ENCODE data around the gene NUDT8. TPM values are rescaled to one million over a fixed set of nuclear protein-coding genes. Genes with fewer than 3 reads are reported as not detected.

NUDT8 gene
- total and polyA plus RNA-seq, 9 of the 15 experiments (the other 6 are each of a cell fraction or from before 2014, with no cell fraction given), result 0.23 to 27.8 (median 5.0) TPM

DNA sequence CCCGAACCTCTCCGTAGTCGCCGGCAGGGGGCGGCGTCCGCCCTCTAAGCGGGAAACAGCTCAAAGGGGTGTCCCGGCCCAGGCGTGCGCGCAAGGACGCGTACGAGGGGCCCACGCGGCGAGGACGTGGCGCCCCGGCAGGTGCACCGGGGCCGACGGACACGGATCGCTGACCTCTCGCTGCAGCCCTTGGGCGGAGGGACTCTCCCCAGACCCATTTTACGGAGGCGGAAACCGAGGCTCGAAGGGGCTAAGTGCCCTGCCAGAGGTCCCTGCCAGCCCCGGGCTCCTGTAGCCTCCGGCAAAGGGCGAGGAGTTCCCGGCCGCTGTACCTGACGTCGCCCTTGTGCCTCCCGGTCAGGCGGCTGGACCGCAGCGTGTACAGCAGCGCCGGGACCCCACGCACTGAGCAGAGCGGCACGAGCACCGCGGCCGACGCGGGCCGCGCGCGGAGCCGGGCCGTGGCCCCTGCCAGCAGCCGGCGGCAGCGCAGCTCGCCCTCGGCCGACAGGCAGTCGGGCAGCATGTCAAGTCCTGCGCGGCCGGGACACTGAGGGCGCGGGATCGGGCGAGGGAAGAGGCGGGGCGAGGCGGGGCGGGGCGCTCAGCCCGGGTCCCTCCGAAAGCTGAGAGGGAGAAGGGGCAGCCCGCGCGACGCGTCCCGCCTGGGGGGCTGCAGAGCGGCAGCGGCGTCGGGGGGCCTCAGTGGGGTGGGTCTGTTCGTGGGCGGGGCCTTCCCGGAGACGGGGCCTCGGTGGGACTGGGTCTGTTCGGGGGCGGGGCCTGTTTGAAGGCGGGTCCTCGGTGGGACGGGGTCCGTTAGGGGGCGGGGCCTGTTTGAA is at the start of gene NUDT8 (continued):
- TF ChIP-seq, protein P1, sequence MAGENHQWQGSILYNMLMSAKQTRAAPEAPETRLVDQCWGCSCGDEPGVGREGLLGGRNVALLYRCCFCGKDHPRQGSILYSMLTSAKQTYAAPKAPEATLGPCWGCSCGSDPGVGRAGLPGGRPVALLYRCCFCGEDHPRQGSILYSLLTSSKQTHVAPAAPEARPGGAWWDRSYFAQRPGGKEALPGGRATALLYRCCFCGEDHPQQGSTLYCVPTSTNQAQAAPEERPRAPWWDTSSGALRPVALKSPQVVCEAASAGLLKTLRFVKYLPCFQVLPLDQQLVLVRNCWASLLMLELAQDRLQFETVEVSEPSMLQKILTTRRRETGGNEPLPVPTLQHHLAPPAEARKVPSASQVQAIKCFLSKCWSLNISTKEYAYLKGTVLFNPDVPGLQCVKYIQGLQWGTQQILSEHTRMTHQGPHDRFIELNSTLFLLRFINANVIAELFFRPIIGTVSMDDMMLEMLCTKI (IDR thresholded peaks at IDR 0.05; ENCODE audit: partially characterized antibody), result no peak
- no peak for TF ChIP-seq ATF1 (CRISPR knock-in tag; IDR thresholded peaks at IDR 0.05)
- peak; percentile 82 for TF ChIP-seq ATF1 (tag; IDR thresholded peaks at IDR 0.05)
- TF ChIP-seq, protein P2, sequence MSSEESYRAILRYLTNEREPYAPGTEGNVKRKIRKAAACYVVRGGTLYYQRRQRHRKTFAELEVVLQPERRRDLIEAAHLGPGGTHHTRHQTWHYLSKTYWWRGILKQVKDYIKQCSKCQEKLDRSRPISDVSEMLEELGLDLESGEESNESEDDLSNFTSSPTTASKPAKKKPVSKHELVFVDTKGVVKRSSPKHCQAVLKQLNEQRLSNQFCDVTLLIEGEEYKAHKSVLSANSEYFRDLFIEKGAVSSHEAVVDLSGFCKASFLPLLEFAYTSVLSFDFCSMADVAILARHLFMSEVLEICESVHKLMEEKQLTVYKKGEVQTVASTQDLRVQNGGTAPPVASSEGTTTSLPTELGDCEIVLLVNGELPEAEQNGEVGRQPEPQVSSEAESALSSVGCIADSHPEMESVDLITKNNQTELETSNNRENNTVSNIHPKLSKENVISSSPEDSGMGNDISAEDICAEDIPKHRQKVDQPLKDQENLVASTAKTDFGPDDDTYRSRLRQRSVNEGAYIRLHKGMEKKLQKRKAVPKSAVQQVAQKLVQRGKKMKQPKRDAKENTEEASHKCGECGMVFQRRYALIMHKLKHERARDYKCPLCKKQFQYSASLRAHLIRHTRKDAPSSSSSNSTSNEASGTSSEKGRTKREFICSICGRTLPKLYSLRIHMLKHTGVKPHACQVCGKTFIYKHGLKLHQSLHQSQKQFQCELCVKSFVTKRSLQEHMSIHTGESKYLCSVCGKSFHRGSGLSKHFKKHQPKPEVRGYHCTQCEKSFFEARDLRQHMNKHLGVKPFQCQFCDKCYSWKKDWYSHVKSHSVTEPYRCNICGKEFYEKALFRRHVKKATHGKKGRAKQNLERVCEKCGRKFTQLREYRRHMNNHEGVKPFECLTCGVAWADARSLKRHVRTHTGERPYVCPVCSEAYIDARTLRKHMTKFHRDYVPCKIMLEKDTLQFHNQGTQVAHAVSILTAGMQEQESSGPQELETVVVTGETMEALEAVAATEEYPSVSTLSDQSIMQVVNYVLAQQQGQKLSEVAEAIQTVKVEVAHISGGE (CRISPR knock-in tag; IDR thresholded peaks at IDR 0.05), result no peak
- TF ChIP-seq, protein P3, sequence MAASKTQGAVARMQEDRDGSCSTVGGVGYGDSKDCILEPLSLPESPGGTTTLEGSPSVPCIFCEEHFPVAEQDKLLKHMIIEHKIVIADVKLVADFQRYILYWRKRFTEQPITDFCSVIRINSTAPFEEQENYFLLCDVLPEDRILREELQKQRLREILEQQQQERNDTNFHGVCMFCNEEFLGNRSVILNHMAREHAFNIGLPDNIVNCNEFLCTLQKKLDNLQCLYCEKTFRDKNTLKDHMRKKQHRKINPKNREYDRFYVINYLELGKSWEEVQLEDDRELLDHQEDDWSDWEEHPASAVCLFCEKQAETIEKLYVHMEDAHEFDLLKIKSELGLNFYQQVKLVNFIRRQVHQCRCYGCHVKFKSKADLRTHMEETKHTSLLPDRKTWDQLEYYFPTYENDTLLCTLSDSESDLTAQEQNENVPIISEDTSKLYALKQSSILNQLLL (CRISPR knock-in tag; IDR thresholded peaks at IDR 0.05; ENCODE audit: borderline replicate concordance), result no peak
- TF ChIP-seq, protein P4, sequence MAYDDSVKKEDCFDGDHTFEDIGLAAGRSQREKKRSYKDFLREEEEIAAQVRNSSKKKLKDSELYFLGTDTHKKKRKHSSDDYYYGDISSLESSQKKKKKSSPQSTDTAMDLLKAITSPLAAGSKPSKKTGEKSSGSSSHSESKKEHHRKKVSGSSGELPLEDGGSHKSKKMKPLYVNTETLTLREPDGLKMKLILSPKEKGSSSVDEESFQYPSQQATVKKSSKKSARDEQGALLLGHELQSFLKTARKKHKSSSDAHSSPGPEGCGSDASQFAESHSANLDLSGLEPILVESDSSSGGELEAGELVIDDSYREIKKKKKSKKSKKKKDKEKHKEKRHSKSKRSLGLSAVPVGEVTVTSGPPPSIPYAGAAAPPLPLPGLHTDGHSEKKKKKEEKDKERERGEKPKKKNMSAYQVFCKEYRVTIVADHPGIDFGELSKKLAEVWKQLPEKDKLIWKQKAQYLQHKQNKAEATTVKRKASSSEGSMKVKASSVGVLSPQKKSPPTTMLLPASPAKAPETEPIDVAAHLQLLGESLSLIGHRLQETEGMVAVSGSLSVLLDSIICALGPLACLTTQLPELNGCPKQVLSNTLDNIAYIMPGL (CRISPR knock-in tag; IDR thresholded peaks at IDR 0.05), result peak; percentile 88; the same call in 1 of the 2 replicates
- TF ChIP-seq, protein P5, sequence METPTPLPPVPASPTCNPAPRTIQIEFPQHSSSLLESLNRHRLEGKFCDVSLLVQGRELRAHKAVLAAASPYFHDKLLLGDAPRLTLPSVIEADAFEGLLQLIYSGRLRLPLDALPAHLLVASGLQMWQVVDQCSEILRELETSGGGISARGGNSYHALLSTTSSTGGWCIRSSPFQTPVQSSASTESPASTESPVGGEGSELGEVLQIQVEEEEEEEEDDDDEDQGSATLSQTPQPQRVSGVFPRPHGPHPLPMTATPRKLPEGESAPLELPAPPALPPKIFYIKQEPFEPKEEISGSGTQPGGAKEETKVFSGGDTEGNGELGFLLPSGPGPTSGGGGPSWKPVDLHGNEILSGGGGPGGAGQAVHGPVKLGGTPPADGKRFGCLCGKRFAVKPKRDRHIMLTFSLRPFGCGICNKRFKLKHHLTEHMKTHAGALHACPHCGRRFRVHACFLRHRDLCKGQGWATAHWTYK (CRISPR knock-in tag; IDR thresholded peaks at IDR 0.05), result peak; percentile 75
- TF ChIP-seq NFRKB (IDR thresholded peaks at IDR 0.05; ENCODE audit: low read depth), result no peak
- TF ChIP-seq, protein P6, sequence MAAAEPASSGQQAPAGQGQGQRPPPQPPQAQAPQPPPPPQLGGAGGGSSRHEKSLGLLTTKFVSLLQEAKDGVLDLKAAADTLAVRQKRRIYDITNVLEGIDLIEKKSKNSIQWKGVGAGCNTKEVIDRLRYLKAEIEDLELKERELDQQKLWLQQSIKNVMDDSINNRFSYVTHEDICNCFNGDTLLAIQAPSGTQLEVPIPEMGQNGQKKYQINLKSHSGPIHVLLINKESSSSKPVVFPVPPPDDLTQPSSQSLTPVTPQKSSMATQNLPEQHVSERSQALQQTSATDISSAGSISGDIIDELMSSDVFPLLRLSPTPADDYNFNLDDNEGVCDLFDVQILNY (CRISPR knock-in tag; IDR thresholded peaks at IDR 0.05), result peak; percentile 83; the same call in 1 of the 2 replicates
- TF ChIP-seq MTF1 (CRISPR knock-in tag; IDR thresholded peaks at IDR 0.05; ENCODE audit: borderline replicate concordance), result no peak
- no peak for TF ChIP-seq POLR3A (IDR thresholded peaks at IDR 0.05; ENCODE audit: borderline replicate concordance, extremely low read depth, insufficient read depth, insufficient read length)
- TF ChIP-seq SREBF2 (CRISPR knock-in tag; IDR thresholded peaks at IDR 0.05), result no peak
- no peak for TF ChIP-seq ZC3H8 (IDR thresholded peaks at IDR 0.05)
- TF ChIP-seq ZNF436 (CRISPR knock-in tag; IDR thresholded peaks at IDR 0.05), result no peak
- TF ChIP-seq ZNF75A (CRISPR knock-in tag; IDR thresholded peaks at IDR 0.05), result no peak
- TF ChIP-seq ZNF3 (CRISPR knock-in tag; IDR thresholded peaks at IDR 0.05), result no peak
- peak; percentile 90 for TF ChIP-seq RB1 (IDR thresholded peaks at IDR 0.05; ENCODE audit: low read depth)

Measured in K562 (cell line).